ENCODE data around the gene SPESP1. TPM values are rescaled to one million over a fixed set of nuclear protein-coding genes. Genes with fewer than 3 reads are reported as not detected.

Gene SPESP1
- total and polyA plus RNA-seq, 12 donors: 1.6 to 16.5 (median 4.8) TPM

- H3K4me3 ChIP-seq: no peak overlapping the region
- DNase-seq: no peak
- intact Hi-C loops (cut with DNase I): no loop called here
- H3K36me3 ChIP-seq (replicated peaks in 1 of 2): no peaks in the 10 kb centered on the region
- 85 to 98% (median 88%) methylated on average over 5 of the region's 5 CpGs for WGBS, 4 donors
- H3K9me3 ChIP-seq (replicated peaks in 1 of 3): no peaks in the 10 kb centered on the region
- no peaks in the 10 kb centered on the region for H3K27me3 ChIP-seq
- H3K27ac ChIP-seq: no peak overlapping the region
- H3K4me1 ChIP-seq (replicated peaks in 1 of 2): no peaks in the 10 kb centered on the region
- TF ChIP-seq POLR2A (IDR thresholded peaks at IDR 0.05): no peak
- no peak for TF ChIP-seq CTCF (IDR thresholded peaks at IDR 0.05)
Measured at GRCh38 chr15:68986322-68986721, 56.0 kb downstream of the SPESP1 start.

GRCh38 chr15:68987120-68987519, 56.8 kb downstream of the SPESP1 start:
- no peaks in the 10 kb centered on the region for H3K9me3 ChIP-seq (replicated peaks in 1 of 3)
- no peaks in the 10 kb centered on the region for H3K4me1 ChIP-seq (replicated peaks in 1 of 2)
- H3K4me3 ChIP-seq: no peak overlapping the region
- WGBS, 4 donors: 81 to 98% (median 89%) methylated on average over 6 of the region's 6 CpGs
- H3K27ac ChIP-seq: no peak overlapping the region
- TF ChIP-seq CTCF (IDR thresholded peaks at IDR 0.05): no peak
- DNase-seq: no peak
- intact Hi-C loops (cut with DNase I): no loop called here
- H3K36me3 ChIP-seq (replicated peaks in 1 of 2): no peaks in the 10 kb centered on the region
- H3K27me3 ChIP-seq: no peaks in the 10 kb centered on the region

GRCh38 chr15:68987676-68988075, 57.4 kb downstream of the SPESP1 start:
- Histone ChIP-seq H3K4me3 (no peak overlapping the region), H3K9me3 (replicated peaks in 1 of 3) (no peaks in the 10 kb centered on the region), H3K27me3 (no peaks in the 10 kb centered on the region), H3K4me1 (replicated peaks in 1 of 2) (no peaks in the 10 kb centered on the region), H3K27ac (no peak overlapping the region), H3K36me3 (replicated peaks in 1 of 2) (no peaks in the 10 kb centered on the region)
- intact Hi-C loops (cut with DNase I): no loop called here
- DNase-seq: no peak
- WGBS, 4 donors: 29 to 91% (median 45%) methylated on average over 1 of the region's 1 CpG
- TF ChIP-seq POLR2A (IDR thresholded peaks at IDR 0.05) (no peak), CTCF (IDR thresholded peaks at IDR 0.05) (no peak)

- Histone ChIP-seq H3K9me3 (replicated peaks in 1 of 3) (no peaks in the 10 kb centered on the region), H3K36me3 (replicated peaks in 1 of 2) (no peaks in the 10 kb centered on the region), H3K4me1 (replicated peaks in 1 of 2) (no peaks in the 10 kb centered on the region), H3K4me3 (no peak overlapping the region), H3K27me3 (no peaks in the 10 kb centered on the region), H3K27ac (no peak overlapping the region)
- TF ChIP-seq POLR2A (IDR thresholded peaks at IDR 0.05) (no peak), CTCF (IDR thresholded peaks at IDR 0.05) (no peak)
- WGBS, 4 donors: 83 to 91% (median 90%) methylated on average over 2 of the region's 2 CpGs
- no peak for DNase-seq
- intact Hi-C loops (cut with DNase I): no loop called here
Measured at GRCh38 chr15:68989541-68990230, 59.4 kb downstream of the SPESP1 start.
